HL-60 (cell line): ENCODE results near the gene UGCG.

Experiments
- CTCF ChIP-seq: IDR thresholded peaks from one replicate; pipeline ENCODE4 v1.5.1; 2011; ENCODE audit warnings: low read length, control low read depth, inconsistent platforms; ENCODE audit not compliant: insufficient read depth
- POLR2AphosphoS5 ChIP-seq: IDR thresholded peaks from 2 replicates; pipeline ENCODE4 v1.6.1; 2012; ENCODE audit warnings: low read depth

- TF ChIP-seq CTCF (no peak), POLR2AphosphoS5 (no peak)
These were observed 8.3 kb downstream of the UGCG start for GRCh38 chr9:111904891-111905291.
